Iris pigment epithelial cell (primary cell): Measurements from ENCODE around the gene POLDIP2.
A peak's percentile ranks its signal among the peaks of the same experiment; 100 is the strongest.

ENCODE experiments used
- DNase-seq: peaks from one replicate; pipeline ENCODE4 v3.0.0-alpha.2; 2011; ENCODE audit warnings: low read depth

POLDIP2 gene

DNA sequence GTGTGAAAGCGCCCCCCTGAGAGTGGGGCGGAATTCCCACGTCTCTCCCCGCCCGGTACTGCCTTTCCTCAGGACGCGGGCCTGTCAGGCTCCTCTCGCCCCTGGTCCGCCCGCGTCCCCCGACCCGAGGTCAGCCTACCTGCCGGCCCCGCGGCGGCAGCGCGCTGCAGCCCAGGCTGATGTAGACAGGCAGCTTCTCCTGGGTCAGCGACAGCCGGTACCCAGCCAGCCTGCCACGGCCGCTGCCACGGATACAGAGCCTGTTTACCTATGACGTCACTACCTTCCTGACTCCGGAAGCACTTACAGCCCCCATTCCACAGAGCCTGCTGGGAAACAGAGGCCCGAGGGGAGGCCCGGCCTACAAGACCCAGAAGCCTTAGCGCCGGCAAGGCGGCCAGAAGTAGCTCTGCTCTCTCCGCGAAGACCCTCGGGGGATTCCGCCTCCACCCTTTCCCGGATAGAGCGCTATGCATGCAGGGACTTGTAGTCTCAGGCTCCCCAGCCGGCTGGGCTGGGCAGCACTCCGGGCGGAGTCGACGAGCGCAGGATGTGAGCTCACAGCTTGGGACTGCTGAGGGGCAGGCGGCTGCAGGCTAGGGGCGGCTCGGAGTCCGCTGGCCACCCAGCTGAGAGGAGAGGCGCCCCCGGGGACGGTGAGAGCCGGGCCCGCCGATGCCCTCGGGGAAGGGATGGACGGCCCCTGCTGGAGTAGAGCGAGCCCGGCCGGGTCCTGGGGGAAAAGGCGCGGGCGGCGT lies 21.9 kb downstream of the POLDIP2 start, which contains the start of the genes IFT20 and TNFAIP1:
Gene IFT20 (minus strand): TSS at position 272 of the 758 bp plus-strand sequence. CDS start 3,487 bp downstream, outside the sequence.
Gene TNFAIP1 (plus strand): TSS at position 561 of the 758 bp plus-strand sequence. CDS start 3,761 bp downstream, outside the sequence.
- peak; percentile 100 for DNase-seq

GRCh38 chr17:28334666-28335200 lies 22.6 kb downstream of the POLDIP2 start:
- DNase-seq, result peak; percentile 77

DNA sequence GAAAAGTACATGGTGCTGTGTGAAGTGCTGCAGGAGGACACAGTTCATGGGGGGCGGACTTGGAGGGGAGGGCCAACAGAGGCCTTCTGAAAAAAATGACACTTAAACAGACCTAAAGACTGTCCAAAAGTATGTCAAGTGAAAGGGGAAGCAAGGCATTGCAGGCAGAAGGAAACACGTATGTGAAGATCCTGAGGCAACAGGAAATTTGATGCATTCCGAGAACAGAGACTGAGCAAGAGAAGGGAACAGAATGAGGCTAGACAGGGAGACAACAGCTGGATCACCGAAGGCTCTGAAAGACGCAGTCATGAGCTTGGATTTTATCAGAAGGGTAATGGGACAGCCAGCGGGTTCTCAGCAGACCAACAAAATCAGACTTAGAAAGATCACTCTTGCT lies 23.2 kb downstream of the POLDIP2 start:
- peak; percentile 47 for DNase-seq

DNA sequence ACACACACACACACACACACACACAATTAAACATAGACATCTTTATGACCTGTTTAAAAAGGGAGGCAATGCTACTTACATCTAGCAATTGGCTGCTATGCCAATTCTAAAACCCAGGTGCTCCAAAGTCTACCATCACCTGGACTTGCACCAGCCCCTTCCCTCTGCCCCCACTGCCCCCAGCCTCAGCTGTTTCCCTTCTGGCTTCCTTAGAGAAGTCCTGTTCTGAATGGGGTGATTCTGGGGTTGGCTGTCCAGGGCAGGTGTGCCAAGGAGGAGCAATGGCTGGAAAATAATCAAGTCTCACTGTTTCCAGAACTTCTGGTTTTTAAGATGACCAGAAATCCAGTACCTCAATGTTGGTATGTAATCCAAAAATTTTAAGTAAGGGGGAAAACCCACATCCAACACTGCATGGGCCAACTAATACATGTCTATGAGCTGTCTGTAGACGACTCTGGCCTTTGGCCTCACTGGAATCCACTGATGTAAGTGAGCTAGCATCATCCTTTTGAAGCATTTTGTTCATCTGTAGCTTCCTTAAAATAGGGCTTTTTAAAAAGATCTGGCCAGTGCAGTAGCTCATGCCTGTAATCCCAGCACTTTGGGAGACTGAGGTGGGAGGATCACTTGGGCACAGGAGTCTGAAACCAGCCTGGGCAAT lies 24.1 kb downstream of the POLDIP2 start:
- DNase-seq, result no peak

DNA sequence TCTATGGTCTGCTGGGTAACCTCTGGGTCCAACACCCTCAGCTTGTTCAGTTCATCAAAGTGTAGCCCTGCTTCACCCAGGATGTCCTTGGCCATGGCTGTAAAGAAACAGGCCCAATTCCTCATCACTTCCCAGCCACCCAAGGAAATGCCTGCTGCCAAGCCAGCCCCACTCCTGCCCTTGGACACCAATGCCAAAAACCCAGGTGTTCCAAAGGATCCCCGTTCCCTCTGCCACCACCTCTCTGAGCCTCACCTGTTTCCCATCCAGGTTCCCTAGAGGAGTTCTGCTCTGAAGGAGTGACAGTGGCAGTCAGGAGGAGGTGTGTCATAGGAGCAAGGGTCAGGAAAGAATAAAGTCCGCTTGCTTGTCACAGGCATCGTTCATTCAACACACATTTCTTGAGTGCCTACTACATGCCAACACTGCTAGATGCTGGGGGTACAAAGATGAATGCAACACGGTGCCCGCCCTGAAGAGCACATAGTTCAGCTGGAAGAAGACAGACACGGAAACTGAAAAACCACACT lies 25.4 kb downstream of the POLDIP2 start:
- DNase-seq, result no peak

GRCh38 chr17:28330671-28331070 lies 26.7 kb downstream of the POLDIP2 start:
- no peak for DNase-seq

GRCh38 chr17:28328325-28328724 lies 29.0 kb downstream of the POLDIP2 start:
- DNase-seq, result no peak

- DNase-seq, result no peak
These were observed 29.6 kb downstream of the POLDIP2 start for GRCh38 chr17:28327709-28328108.

DNA sequence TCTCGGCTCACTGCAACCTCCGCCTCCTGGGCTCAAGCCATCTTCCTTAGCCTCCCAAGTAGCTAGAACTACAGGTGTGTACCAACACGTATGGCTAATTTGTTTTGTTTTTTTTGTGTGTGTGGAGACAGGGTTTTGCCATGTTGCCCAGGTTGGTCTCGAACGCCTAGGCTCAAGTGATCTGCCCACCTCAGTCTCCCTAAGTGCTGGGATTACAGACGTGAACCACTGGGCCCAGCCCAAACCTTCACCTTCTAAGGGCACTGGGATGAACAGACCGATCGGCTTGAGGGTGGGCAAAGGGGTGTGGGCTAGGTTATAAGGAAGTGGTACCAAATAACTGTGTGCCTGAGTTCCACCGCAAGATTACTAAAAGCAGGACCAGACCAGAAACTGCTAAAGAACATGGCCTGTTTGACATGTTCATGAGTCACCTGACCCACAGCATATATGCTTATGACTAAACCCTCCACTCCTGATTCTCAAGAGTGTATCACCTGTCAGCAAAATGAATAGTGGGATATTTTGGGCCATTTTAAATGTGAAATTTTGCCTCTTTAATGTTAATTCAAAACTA lies 30.2 kb downstream of the POLDIP2 start:
- DNase-seq, result no peak

DNA sequence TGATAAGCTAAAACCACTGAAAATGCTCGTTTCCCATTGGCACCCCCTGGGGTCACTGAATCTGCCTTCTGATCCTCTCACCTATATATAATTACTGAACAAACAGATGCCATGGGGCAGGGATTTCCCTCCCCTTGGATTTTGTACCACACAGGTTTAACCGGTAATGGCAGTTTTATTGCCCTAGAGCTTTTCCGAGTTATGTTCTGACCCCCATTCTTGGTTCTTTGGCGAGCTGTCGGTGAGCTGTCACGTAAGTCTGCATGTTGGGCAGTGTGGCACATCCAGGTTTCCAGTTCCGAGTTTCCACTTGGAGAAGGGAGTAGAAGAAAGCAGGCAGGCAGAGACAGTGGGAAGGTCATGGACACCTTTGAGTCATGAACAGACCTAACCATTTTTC lies 31.2 kb downstream of the POLDIP2 start:
- no peak for DNase-seq

- no peak for DNase-seq
These were observed 32.1 kb downstream of the POLDIP2 start for GRCh38 chr17:28325211-28325610.

GRCh38 chr17:28324781-28325180 lies 32.5 kb downstream of the POLDIP2 start:
- no peak for DNase-seq

DNA sequence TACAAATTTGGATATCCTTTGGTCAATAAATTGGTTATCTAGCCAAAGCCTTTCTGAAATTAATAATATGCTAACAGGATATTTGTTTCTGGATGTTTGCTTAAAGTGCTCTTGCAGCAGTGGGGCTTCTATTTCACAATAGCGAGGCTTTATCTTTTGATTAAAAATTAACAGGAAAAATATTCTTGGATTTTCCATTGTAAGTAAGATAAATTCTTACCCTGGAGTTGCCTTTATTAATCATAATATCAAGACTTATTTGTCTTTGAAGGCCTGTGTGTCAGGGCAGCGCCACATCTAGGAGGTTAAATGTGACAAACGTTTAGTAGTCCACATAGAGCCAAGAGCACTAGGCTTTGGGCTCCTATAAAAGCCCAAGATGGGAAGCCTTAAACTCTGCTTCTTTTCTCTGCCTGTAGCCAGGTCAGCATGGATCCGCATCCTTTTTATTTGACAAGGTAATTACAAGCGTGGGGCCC lies 33.0 kb downstream of the POLDIP2 start:
- DNase-seq, result no peak

DNA sequence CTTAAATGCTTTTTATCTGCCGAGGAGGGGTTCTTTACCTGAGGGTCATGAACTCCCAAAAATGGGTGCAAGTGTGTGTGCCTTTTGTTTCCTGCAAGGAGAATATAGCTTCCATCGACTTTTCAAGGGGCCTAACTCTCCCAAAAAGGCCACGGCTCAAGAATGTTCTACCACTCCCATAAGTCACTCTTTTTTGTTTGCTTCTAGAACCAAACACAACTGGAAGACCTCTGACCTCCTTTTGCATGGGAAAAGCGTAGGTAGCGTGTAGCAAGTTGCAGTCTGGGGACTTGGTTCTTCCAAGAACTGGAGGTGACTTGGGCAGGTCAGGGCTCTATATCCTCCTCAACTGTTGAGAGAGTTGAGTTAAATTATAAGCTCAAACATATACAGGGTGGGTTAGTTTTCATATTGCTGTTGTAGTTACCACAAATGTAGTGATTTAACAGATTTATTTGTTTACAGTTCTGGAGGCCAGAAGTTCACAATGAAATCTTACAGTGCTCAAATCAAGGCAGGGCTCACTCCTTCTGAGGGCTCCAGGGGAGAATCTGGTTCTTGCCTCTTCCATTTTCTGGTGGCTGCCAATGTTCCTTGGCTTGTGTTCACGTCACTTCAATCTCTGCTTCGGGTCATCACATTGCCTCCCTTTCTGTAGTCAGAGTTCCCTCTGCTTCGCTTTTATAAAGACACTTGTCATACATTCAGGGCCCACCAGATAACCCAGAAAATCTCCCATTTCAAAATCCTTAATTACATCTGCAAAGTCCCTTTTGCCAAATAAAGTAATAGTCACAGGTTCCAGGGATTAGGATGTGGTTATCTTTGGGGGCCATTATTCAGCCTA lies 36.9 kb downstream of the POLDIP2 start:
- DNase-seq, result no peak

GRCh38 chr17:28319598-28319935 lies 37.8 kb downstream of the POLDIP2 start:
- no peak for DNase-seq

DNA sequence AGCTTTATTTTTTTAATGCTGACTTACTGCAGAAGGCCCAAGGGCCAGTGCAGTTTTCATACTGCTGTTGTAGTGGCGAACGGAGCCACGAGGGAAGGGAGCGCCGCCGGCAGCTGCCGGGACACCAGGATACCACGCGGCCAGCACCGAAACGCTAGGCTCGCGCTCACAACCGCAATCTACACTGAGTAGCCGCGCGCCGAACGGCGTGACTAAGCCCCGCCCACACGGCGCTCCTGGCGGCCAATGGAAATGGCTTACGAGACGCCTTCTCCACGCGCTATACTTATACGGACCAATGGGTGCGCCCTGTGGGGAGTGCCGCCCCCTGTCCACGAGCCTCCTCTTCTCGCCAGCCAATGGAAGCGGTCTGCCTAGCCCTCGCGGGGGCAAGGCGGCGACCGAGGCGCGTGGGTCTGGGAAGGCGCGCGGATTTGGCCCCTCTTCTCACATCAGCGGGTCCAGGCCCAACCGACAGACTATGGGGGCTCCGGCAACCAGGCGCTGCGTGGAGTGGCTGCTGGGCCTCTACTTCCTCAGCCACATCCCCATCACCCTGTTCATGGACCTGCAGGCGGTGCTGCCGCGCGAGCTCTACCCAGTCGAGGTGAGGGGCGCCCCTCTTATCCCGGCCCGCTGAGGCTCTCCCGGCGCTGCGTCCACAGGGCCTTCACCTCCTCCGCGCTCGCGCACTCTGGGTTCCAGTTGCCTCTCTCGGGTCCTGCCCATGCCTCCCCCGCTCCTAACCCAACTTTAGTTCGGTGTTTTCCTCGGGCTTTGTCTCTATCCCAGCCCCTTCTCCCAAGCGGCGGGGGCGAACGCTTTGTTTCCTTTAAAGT lies 38.3 kb downstream of the POLDIP2 start, which contains the start of gene TMEM97:
Gene TMEM97 (plus strand): TSS at position 442 of the 839 bp plus-strand sequence. CDS start 40 bp downstream, at position 482.
- peak; percentile 99 for DNase-seq

DNA sequence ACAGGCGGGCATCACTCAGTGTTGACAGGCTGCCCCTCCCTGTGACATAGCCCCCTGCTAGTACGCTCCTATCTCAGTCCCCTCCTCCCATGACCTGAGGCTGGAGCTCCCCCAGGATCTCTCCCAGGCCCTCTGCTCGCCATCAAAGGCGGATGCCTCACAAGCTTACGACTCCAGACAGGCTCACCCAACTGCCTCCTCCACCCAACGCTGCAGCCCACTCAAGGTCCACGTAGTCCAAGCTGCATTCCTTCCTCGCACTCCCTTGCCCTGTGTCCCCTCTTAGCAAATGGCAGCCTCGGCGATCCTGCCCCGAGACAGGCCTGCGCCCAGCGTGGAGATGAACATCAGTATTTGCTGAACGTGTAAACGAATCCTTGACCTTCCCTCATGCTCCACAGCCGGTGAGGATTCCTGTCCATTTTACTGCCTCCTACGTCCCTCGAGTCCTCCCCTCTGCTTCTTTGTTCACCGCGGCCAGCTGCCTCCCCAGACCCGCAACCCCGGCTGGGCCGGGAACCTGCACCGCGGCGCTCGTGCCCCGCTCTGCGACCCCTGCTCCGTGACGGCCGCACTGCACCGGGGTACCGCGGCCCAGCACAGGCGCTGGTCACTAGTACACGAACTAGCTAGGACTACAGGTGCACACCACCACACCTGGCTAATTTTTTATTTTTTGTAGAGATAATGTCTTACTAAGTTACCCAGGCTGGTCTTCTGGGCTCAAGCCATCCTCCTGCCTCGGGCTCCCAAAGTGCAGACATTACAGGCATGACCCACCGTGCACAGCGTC lies 39.2 kb downstream of the POLDIP2 start:
- peak; percentile 9 for DNase-seq

DNA sequence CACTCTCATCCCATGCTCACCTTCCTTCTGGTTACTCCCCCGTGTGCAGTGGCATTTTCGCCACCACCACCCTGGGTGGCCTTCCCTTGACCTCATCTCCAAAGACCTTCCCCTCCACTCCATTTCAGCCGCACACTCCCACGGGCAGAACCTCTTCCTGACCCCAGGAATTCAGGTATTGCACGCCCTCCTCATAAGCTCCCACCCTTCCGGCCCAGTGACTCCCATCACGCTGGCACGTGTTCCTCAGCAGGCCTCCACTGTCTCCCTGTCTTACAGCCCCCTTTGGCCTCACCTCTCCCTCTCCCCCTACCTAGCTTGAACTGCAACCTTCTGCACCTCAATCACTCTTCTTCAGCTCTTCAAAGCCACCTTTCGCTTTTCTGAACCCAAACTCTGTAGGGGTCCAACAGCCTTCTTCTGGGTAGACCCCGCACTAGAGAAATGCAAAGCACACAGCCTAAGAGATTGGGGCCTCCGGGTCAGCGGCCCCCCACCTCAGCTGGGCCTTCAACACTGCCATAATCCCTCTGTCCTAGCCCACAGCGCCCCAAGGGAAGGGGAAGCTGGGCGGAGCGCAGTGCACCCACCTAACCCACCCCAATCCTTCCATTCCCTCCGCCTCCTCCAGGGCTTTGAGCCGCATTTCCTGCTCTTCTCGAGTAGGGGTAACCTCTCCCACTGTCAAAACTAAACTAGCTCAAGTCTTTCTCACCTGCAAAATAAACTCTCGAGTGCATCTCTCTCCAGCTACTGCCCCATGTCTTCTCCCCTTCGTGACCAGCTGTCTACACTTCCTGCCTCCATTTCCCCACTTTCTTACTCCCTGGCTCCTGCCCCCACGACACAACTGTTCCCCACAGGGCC lies 40.0 kb downstream of the POLDIP2 start:
- DNase-seq, result no peak
